HT1080 (cell line): Measurements from ENCODE around the gene TSPAN15. TPM values are rescaled to one million over a fixed set of nuclear protein-coding genes. Genes with fewer than 3 reads are reported as not detected.
"Not testable (repeated sequence)": the region's sequence is repeated elsewhere in the genome, so short reads cannot be mapped to it uniquely, and the experiment has no call there.

Experiments
- DNase-seq: peaks from one replicate; pipeline ENCODE4 v3.0.0-alpha.2; 2015; ENCODE audit warnings: low read depth
- total RNA-seq: library from RNA; depleted of rRNA; stranded (reverse); fragments of >200 nt; shearing (Covaris generic); gene quantifications from 2 replicates; pipeline ENCODE4 v1.2.3, GENCODE V29; 2014

TSPAN15 gene
- total RNA-seq, 1 experiment from 2014 or later: 0.71 TPM

- DNase-seq: no peak
Measured at GRCh38 chr10:69484736-69485135, 33.5 kb downstream of the TSPAN15 start.

- DNase-seq: no peak
Measured at GRCh38 chr10:69486922-69487730, 35.9 kb downstream of the TSPAN15 start.

GRCh38 chr10:69488149-69488844 is 37.0 kb downstream of the TSPAN15 start:
- DNase-seq: not testable (repeated sequence)

- DNase-seq: not testable (repeated sequence)
Measured at GRCh38 chr10:69488856-69489255, 37.6 kb downstream of the TSPAN15 start.

DNA sequence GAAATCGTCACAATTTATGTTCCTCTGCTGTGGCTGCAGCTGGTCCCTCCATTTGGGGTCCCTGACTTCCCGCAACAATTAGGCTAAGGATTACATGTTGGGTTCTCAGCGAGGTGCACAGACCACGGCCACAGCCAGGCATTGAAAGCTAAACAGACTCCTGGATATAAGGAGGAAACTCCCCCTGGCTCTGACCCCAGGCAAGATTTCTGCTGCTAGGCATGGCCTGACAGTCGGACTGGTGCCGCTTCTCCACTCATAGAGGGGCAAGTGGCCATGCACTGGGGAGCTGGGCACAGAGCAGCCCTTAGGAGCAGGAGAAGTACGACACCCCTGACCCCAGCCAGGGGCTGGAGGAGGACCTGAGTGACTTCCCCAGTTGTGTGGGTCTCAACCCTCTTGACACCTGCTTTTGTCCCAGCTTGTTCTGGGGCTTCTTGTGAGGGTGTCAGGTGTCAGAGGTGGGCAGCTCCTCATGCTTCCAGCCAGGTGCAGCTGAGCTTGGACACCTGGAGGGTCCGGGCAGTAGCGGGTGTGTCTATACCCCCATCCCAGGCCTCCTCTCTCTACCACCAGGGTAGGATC is 38.3 kb downstream of the TSPAN15 start:
- no peak for DNase-seq

- DNase-seq: no peak
Measured at GRCh38 chr10:69490876-69491275, 39.6 kb downstream of the TSPAN15 start.

DNA sequence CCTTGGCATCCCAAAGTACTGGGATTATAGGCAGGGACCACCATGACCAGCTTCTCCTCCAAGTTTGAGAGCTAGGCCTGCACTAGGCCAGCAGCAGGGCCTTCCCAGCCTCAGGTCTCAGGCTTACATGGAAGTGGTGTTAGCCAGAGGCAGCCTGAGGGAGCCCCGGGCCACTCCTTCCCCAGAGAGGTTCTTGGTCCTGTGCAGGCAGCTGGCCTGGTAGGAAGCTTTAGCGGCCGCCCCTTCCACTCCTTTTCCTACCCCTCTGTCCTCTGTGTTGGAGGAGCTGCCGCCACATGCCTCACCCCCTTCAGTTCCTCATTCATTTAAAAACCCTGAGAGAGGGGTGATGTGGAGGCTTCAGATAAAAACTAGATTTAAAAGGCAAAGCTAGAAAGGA is 40.3 kb downstream of the TSPAN15 start:
- DNase-seq: no peak

DNA sequence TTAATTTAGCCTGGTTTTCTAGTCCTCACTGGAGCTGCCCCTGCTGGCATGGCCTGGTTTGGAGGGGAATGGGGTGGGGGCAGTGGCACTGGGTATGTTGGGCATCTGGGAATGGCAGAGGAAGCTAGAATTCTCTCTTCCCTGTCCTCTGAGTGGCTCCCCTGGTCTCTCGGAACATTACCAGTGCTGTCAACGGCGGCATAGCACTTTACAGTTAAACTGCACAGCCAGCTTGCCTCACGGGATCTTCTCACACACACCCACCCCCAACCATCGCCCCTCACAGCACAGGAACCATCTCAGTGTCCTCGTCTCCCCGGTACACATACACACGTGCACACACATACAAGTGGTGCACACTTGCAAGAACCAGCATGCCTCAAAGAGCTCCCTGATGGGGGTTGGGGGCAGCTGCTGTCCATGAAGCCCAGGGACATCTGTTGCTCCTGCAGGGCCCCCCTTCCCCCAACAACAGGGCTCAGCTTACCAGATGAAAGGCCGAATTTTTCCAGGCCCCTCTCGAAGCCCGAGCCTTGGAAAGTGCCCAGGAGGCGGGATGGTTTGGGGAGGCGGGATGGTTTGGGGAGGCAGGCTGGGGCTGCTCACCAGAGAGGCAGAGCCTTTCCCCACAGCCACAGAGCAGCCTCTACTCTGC is 41.0 kb downstream of the TSPAN15 start:
- no peak for DNase-seq

- DNase-seq: no peak
Measured at GRCh38 chr10:69492746-69493462, 41.6 kb downstream of the TSPAN15 start.

DNA sequence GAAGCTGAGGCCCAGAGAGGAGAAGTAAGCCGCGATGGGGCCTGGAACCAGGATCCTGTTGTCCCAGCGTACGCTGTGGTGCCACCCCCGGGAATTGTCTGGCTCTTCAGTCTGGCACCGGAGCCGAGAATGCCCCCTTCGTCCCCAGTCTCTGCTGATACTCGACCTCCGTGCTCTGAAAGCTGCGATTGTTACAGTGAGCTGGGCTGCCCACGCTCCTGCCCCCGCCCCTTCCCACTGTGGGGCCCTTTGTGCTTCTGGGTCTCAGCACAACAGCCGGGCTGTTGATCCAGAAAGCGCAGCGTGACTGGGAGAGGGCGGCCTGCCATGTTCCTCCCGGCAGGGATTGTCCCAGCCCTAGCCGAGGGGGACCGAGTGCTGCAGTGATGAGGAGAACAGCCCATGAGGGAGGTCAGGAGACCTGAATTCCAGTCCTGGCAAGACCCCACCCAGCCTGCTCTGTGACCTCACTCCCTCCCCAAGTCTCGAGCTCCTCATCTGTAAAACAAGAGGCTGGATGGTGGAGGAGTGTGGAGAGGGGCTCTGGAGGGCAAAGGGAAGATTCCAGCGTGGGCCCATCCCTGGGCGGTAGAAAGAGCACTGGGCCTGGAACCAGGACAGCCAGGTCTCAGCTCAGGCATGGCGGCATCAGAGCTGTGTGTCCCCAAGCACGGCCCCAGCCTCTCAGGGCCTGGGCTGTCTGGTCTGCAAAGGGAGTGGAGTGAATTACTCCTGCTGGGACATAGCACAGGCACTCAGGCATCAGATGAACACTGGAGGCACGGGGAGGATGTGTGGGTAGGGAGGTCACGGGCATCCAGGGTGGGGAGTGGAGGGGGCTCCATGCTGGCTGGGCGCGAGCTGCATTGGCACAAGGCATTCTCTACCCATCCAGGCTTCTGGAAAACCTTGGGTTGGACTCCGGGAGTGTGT is 43.6 kb downstream of the TSPAN15 start:
- no peak for DNase-seq

DNA sequence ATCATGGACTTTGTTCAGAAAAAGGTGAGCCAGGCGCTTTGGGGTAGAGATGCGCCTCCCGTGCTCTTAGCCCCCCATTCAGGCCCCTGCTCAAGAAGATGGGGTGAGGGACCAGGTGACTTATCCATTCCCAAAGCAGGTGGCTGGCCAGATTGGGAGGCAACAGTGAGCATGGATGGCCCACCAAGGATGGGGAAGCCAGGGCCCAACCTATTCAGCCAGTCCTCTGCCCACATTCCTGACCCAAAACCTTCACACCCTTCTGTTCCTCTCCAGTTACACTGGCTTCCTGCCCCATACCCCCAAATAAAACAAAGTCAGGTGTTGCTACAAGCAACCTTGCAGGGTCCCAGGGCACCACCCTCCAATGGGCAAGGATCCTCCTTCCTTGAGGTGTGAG is 44.4 kb downstream of the TSPAN15 start:
- no peak for DNase-seq

- DNase-seq: no peak
Measured at GRCh38 chr10:69496352-69497230, 45.3 kb downstream of the TSPAN15 start.

- no peak for DNase-seq
Measured at GRCh38 chr10:69497231-69497561, 45.9 kb downstream of the TSPAN15 start.

- DNase-seq: no peak
Measured at GRCh38 chr10:69497611-69498390, 46.5 kb downstream of the TSPAN15 start.

DNA sequence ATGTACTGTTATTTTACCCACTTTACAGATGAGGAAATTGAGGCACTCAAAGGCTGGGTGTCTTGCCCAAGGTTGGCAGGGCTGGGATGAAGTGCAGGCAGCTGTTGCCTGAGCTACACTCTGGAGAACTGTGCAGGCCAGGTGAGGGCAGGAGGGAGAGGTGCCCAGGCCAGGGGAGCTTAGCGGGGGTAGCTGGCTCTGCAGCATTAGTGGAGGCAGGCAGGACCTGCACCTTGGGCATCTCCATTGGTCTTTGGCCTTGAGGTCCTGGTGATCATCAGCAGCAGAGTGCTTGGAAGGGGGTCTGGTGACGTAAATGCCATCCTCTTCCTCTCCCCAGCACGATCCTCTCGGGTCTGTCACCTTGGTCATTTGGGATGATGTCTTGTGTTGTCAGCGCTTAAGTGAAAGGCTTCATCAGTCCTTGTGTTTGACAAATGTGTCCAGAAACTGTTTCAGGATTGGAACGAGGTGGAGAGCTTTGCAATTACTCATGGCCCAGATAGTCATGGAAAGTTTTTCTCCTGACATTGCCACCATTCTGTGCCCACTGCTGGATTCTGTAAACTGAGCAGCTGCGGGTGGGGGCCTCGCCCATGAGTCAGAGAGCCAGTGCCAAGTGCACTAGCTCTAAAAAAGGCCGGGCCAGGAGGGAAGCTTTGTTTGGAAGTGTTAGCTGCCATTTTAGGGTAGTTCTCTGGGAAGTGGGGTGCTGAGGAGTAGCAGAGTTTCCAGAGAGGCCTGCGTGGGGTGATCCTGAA is 47.6 kb downstream of the TSPAN15 start:
- DNase-seq: peak; percentile 68

GRCh38 chr10:69499726-69500689 is 48.7 kb downstream of the TSPAN15 start:
- no peak for DNase-seq
